Neuronal stem cell (in vitro differentiated cells): ENCODE measurements around the gene OR1M1. TPM values are rescaled to one million over a fixed set of nuclear protein-coding genes. Genes with fewer than 3 reads are reported as not detected.

Experiments
- small RNA-seq: library from polyadenylated mRNA; stranded (forward); fragments of <200 nt; extraction: miRNeasy Mini kit (QIAGEN cat#:217004); gene quantifications from one replicate; pipeline ENCODE3, GENCODE V24; 2013; ENCODE audit not compliant: insufficient read depth

Gene OR1M1

Small RNA genes lying within 50 kb of the gene (small RNA-seq; reads per million reads assigned to genes)
- not detected for gene OR1M4P
